Islet of Langerhans (tissue), 1 donor: Measurements from ENCODE around the gene YTHDC1.

Source experiments
- FAIRE-seq: peaks from one replicate; lab custom pipeline; 2011; peaks lifted over from hg19 to GRCh38; lab: Jason Lieb, UNC

YTHDC1 gene

DNA sequence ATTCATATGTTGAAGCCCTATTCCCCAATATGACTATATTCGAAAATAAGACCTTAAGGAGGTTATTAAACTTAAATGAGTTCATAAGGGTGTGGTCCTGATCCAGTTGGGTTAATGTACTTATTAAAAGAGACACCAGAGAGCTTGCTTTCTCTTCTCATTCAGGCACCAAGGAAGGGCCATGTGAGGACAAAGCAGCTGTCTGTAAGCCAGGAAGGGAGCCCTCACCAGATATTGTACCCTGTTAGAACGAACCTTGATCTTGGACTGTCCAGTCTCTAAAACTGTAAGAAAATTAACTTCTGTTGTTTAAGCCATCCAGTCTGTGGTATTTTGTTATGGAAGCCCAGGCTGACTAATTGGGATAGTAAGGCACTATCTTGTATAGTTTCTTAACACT lies 9.1 kb upstream of the YTHDC1 start:
- FAIRE-seq: no peak

DNA sequence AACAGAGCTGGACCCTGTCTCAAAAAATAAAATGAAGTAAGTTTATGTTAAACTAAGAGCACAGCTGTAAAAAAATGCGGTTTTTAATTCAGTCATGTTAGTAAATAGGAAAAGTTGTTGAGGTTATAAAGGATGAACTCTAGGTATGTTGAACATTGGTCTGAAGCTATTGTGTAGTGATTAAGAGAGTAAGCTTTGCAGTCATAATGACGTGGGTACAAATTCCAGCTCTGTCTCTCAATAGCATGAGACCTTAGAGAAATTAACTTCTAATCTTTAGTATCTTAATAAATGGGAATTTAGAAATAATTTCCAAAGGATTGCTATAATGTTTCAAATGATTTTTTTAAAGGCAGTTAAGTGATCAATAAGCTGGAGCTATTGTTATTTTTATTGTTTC lies 2.9 kb upstream of the YTHDC1 start:
- FAIRE-seq: no peak

GRCh38 chr4:68349279-68349648 lies 626 bp downstream of the YTHDC1 start:
- FAIRE-seq: peak; percentile 90

GRCh38 chr4:68348577-68348976 lies 1.3 kb downstream of the YTHDC1 start:
- FAIRE-seq: no peak

DNA sequence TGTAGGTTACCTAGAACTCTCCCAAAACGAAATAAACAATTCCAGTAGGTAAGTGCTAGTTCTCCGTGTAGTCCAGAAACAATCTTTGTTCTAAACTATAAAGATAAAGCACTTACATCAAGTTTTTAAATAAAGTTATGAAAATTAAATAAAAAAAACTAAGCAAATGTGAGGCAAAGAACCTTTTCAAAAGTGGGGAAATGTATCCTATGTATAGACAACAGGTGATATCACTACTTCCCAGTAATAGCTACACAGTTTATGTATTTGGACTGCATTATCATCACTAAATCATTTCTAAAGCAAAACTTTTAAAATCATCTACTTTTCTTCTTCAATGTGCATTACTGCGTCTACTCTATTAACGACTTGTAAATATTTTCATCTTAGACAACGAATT lies 2.0 kb downstream of the YTHDC1 start:
- no peak for FAIRE-seq

GRCh38 chr4:68346461-68346860 lies 3.4 kb downstream of the YTHDC1 start:
- FAIRE-seq: no peak

DNA sequence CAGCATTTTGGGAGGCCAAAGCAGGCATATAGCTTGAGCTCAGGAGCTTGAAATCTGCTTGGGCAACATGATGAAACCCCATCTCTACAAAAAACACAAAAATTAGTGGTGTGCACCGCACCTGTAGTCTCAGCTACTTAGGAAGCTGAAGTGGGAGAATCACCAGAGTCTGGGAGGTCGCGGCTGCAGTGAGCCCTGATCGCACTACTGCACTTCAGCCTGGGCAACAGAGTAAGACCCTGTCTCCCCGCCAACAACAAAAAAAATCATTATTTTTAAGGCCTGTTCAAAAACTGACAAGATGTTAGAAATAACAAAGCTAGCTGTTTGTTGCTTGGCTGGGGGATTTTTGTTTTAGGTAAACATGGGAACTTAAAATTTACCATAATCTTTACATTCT lies 5.1 kb downstream of the YTHDC1 start:
- no peak for FAIRE-seq

DNA sequence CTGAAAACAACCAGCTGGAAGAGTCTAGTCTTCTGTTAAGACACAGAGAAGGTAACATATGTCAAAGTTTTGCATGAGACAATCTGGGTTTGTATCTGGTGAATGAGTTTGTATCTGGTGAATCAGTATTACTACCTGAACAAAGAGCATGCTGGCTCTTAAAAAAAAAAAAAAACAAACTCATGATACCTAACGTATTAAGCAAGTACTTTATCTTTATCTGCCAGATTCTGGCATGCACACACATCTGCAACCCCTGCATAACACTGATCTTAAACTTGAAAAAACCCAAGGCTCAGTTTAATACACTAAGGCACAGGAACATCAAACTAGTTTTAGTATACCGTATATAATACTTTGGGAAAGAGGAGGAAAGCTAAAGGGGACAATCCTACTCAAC lies 5.8 kb downstream of the YTHDC1 start:
- no peak for FAIRE-seq

- FAIRE-seq: peak; percentile 76
These were observed 7.8 kb downstream of the YTHDC1 start for GRCh38 chr4:68342134-68342533.

DNA sequence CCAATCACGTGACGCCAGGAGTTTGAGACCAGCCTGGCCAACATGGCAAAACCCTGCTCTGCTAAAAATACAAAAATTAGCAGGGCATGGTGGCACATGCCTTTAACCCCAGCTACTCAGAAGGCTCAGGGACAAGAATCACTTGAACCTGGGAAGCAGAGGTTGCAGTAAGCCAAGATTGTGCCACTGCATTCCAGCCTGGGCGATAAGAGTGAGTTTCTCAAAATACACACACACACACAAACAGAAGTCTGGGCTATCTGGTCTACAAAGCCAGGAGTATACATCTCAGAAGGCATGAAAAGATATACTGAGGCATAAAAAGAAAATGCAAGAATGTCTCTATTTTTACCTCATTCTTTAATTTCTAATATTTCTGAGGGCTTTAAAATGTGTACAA lies 11.3 kb downstream of the YTHDC1 start:
- FAIRE-seq: no peak

- no peak for FAIRE-seq
These were observed 12.4 kb downstream of the YTHDC1 start for GRCh38 chr4:68337522-68337921.

DNA sequence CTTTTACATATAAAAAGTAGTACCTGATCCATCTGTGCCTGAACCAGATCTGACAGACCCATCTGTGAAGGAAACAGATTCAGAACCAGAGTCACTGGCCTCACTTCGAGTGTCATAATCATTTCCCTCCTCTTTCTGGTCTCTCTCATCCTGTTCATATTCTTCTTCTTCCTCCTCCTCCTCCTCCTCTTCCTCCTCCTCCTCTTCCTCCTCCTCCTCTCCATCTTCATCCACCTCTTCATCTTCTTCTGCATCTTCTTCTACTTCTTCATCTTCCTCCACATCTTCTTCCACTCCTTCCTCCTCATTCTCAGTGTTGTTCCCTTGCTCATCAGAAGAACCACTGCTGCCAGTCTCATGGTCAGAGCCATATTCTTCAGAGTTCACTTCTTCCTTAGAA lies 12.9 kb downstream of the YTHDC1 start:
- FAIRE-seq: no peak

DNA sequence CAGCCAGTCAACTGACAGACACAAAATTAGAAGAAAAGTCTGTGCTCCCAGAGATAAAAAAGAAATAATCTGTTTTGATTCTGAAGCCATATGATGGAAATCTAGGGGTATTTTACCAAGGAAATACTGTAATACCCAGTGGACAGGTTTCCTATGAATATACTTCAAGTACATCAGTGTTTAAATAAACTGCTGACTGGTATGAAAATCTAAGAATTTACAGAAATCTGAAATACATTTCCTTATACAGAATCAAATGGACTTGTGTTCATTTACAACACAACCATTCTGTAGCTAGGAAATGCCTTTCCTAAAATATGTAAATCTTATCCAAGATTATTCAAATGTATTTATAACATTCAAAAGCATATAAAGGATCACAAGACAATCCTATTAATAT lies 13.4 kb downstream of the YTHDC1 start:
- FAIRE-seq: no peak

GRCh38 chr4:68326141-68326540 lies 23.7 kb downstream of the YTHDC1 start:
- FAIRE-seq: no peak

GRCh38 chr4:68324519-68325262 lies 25.2 kb downstream of the YTHDC1 start:
- FAIRE-seq: peak; percentile 21

DNA sequence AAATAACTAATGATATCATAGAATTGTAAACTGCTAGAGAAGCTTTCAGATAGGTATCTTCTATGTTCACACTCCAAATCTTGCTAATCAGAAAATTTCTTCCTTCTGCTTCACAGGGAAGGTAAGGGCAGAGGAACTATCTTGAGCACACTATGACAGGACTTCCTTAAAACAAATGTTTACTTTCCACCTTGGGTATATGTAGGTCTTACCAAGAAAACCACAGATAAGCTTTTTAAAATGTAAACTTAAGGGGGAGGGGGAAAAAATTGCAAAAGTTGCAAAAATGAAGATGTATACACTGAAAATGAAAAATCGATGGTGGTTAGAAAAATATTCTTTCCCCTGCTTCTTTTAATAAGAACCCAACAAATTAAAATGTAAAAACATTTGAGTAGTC lies 30.9 kb downstream of the YTHDC1 start:
- no peak for FAIRE-seq

DNA sequence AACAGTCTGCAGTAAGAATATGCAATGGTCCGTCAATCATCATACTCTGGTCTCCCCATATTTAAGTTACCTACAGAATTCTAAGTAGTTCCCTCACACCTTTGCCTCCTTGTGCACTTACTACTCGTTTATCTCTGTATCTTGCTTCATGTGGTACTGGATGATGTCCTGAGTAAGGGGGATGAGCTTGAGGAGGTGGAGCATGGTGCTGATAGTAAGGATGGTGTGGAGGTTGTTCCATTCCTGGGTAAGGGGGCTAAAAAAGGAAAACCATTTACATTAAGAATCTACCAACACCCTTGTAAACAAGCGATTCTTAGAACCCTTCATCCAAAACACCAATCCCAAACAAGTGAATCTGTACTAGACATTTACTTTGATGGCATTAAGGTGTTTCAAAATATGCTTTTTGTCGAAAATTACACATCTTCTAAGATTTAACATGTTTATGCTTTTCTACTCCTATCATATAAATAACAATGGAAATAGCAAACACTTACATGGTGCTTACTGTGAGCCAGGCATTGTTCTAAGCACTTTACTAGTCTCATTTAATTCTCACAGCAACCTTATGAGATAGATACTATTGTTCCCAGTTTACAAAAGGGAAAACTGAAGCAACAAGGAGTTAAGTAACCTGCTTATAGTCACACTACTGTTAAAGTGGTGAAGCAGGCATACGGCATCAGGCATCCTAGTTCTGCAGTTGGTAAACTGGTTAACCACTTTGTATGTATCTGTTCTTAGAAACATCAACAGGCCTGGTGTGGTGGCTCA lies 33.5 kb downstream of the YTHDC1 start:
- FAIRE-seq: no peak

DNA sequence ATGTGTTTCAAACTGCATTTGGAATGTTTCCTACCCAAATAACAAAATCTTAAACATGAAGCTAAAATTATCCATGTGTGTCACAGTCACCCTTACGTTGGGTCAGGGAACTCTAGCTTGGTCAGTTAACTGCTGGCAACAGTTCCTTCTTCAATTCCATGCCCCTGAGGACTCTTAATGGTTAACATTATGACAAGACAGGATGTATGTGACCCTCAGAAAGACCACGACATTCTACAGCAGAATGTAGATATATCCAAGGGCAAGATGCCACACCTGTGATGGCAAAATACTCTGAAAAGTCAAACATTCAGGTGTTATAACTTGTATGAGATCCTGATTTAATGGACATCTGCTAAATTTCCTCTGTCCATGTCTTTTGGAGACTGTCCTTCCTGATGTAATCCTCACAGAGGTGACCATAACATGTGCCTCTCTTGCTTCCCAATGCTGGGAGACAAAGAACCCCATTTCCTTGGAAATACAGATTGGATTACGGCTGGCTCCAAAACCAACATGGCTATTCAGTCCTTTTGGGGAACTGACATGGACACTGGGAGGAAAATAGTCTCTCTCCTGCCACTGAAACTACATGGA lies 39.1 kb downstream of the YTHDC1 start:
- FAIRE-seq: no peak

DNA sequence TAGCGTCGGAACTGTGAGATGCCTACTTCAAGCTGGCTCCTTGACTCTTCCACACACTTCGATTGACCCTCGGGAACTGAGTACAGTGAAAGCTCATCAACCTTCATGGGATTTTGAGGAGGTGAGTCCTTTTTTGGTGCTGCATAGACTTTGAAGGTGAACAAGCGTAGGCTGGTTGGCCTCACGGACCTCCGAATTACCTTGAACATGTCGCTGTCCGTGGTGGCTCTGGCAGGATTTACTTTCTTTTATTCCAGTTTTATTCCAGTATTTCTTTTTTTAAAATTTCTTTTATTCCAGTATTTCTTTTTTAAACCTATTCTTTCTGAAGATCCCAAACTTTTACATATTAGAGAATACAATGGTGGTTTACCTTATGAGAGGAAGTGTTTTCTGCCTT lies 45.2 kb downstream of the YTHDC1 start:
- FAIRE-seq: no peak

- FAIRE-seq: no peak
These were observed 50.1 kb downstream of the YTHDC1 start for GRCh38 chr4:68299492-68300457.

DNA sequence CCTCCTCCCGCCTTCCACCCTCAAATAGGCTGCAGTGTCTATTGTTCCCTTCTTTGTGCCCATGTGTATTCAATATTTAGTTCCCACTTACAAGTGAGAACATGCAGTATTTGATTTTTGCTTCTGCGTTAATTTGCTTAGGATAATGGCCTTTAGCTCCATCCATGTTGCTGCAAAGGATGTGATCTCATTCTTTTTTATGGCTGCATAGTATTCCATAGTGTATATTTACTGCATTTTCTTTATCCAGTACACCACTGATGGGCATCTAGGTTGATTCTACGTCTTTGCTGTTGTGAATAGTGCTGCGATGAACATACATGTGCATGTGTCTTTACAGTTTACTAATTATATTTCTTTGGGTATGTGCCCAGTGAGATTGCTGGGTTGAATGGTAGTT lies 52.8 kb downstream of the YTHDC1 start:
- no peak for FAIRE-seq

- no peak for FAIRE-seq
These were observed 58.6 kb downstream of the YTHDC1 start for GRCh38 chr4:68291256-68291655.

DNA sequence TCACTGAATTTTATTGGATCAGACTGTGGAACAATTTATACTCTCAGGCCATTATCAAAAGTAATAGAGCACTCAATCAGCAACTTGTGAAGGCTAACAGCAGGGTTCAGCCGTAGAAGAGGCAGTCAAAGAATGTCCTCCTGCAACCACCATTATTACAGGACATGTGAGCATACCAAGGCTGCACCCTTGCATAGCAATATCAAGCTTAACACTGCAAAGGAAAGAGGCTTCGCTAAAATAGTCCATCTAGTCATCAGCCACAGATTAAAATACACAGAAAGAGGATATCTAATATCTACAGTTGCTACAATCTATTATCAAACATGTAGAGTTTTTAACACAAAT lies 61.5 kb downstream of the YTHDC1 start:
- FAIRE-seq: no peak
